SH-SY5Y (cell line): Measurements from ENCODE around the gene DHX36.

ENCODE experiments used
- GATA2 ChIP-seq: IDR thresholded peaks from 2 replicates; pipeline ENCODE4 v1.6.1; 2011; ENCODE audit warnings: mild to moderate bottlenecking, low read depth, low read length
- GATA3 ChIP-seq: IDR thresholded peaks from 2 replicates; pipeline ENCODE4 v1.6.1; 2011; ENCODE audit warnings: low read depth, mild to moderate bottlenecking, low read length, moderate library complexity

DNA sequence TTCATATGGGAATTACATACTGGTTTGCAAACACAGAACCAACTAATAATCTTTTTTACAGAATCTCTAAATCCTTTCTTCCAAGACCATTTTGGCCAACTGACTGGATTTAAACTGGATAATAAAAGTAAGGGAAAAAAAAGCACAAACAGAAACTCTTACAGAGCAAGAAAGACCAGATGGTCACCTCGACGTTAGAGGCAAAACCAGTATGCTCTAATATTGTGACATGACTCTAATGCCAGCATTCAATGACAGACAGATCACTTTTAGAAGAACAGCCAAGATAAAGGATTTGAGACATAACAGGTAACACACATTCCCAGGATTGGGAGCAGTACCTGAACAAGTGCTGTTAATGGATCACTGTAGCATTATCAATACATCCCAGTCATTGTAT, 50.9 kb downstream of the DHX36 start:
- TF ChIP-seq GATA2 = no peak
- TF ChIP-seq GATA3 = no peak
